DND-41 (cell line): Measurements from ENCODE around the gene TCF4.

Source experiments
- ATAC-seq: fragments of 200-7000 bp; cut with Tn5 transposase; 3 replicates; pipeline ENCODE4 v1.9.1; 2021; ENCODE audit warnings: low read depth; ENCODE audit not compliant: insufficient read depth
- DNase-seq: peaks from one replicate; pipeline ENCODE4 v3.0.0-alpha.2; 2020
- H2AFZ ChIP-seq: 2 replicates; pipeline ENCODE4 v1.6.0; 2012; ENCODE audit warnings: low read depth, low read length
- H3K27ac ChIP-seq: 2 replicates; pipeline ENCODE4 v1.5.1; 2012; ENCODE audit warnings: low read length, inconsistent platforms
- H3K27me3 ChIP-seq: fragments of 200-600 bp; sonication (generic); 2 replicates; pipeline ENCODE4 v1.6.0; 2012; ENCODE audit warnings: low read length, mild to moderate bottlenecking, inconsistent platforms; ENCODE audit not compliant: insufficient read depth, poor library complexity
- H3K36me3 ChIP-seq: 2 replicates; pipeline ENCODE4 v1.5.1; 2012; ENCODE audit warnings: low read length, inconsistent platforms; ENCODE audit not compliant: insufficient read depth
- H3K4me1 ChIP-seq: 2 replicates; pipeline ENCODE4 v1.5.1; 2012; ENCODE audit warnings: mild to moderate bottlenecking, low read length; ENCODE audit not compliant: insufficient read depth
- H3K4me2 ChIP-seq: 2 replicates; pipeline ENCODE4 v1.6.0; 2012; ENCODE audit warnings: mild to moderate bottlenecking, moderate library complexity, low read length, inconsistent platforms; ENCODE audit not compliant: insufficient read depth
- H3K4me3 ChIP-seq, 2 experiments: fragments of 200-600 bp in 1 of 2; shearing (Covaris generic) in 1 of 2; 2 replicates each; pipeline ENCODE4 v1.5.1; 2012 to 2016; ENCODE audit warnings: inconsistent platforms in 2 of 2, low read length in 2 of 2, mild to moderate bottlenecking in 2 of 2, low read depth in 1 of 2, moderate library complexity in 1 of 2
- H3K79me2 ChIP-seq: 2 replicates; pipeline ENCODE4 v1.6.0; 2012; ENCODE audit warnings: low read length, inconsistent platforms; ENCODE audit not compliant: insufficient read depth
- H3K9ac ChIP-seq: 2 replicates; pipeline ENCODE4 v1.6.0; 2012; ENCODE audit warnings: low read depth, mild to moderate bottlenecking, inconsistent platforms, low read length, moderate library complexity
- H3K9me3 ChIP-seq: 2 replicates; pipeline ENCODE4 v1.5.1; 2012; ENCODE audit warnings: low read length, moderate library complexity, mild to moderate bottlenecking, inconsistent platforms; ENCODE audit not compliant: insufficient read depth, severe bottlenecking
- H4K20me1 ChIP-seq: 2 replicates; pipeline ENCODE4 v1.6.0; 2012; ENCODE audit warnings: low read length; ENCODE audit not compliant: insufficient read depth
- EZH2 ChIP-seq: IDR thresholded peaks from 3 replicates; pipeline ENCODE4 v1.6.1; 2012; ENCODE audit warnings: borderline replicate concordance, low read depth, mild to moderate bottlenecking, moderate library complexity, low read length, inconsistent platforms; ENCODE audit not compliant: severe bottlenecking
- TF ChIP-seq, protein P1 (sequence below): IDR thresholded peaks from 2 replicates; pipeline ENCODE4 v1.5.1; 2012; ENCODE audit warnings: borderline replicate concordance, low read length, moderate library complexity, mild to moderate bottlenecking; ENCODE audit not compliant: poor library complexity, severe bottlenecking; ENCODE audit errors: extremely low read depth

TCF4 gene

DNA sequence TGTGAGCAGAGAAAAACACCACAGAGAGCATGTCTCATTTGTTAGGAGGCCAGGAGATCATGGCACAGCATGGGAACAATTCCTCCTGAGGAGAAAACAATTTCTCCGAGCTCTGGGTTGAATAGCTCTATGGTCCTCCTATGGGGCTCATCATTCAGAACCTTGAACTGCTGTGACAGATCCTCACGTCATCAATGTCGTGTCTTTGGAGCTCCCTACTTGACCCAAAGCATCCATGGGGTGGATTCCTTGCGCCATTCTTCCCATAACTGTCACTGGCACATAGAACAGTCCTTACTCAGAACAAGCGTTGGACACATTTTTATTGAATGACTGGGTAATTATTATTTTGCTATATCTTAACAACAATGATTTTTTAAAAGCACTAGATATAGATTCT is 15.8 kb upstream of the TCF4 start:
- no peak for ATAC-seq
- Histone ChIP-seq H3K27ac (no peak overlapping the region), H4K20me1 (no peaks in the 10 kb centered on the region), H3K79me2 (no peaks in the 10 kb centered on the region), H3K4me3 (no peak overlapping the region), H3K4me1 (no peaks in the 10 kb centered on the region), H3K36me3 (no peaks in the 10 kb centered on the region), H3K27me3 (no peaks in the 10 kb centered on the region), H3K9me3 (no peaks in the 10 kb centered on the region), H2AFZ (no peak overlapping the region), H3K9ac (no peak overlapping the region), H3K4me2 (no peak overlapping the region)
- DNase-seq: no peak
- TF ChIP-seq EZH2: no peak
- TF ChIP-seq, protein P1, sequence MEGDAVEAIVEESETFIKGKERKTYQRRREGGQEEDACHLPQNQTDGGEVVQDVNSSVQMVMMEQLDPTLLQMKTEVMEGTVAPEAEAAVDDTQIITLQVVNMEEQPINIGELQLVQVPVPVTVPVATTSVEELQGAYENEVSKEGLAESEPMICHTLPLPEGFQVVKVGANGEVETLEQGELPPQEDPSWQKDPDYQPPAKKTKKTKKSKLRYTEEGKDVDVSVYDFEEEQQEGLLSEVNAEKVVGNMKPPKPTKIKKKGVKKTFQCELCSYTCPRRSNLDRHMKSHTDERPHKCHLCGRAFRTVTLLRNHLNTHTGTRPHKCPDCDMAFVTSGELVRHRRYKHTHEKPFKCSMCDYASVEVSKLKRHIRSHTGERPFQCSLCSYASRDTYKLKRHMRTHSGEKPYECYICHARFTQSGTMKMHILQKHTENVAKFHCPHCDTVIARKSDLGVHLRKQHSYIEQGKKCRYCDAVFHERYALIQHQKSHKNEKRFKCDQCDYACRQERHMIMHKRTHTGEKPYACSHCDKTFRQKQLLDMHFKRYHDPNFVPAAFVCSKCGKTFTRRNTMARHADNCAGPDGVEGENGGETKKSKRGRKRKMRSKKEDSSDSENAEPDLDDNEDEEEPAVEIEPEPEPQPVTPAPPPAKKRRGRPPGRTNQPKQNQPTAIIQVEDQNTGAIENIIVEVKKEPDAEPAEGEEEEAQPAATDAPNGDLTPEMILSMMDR: no peak

DNA sequence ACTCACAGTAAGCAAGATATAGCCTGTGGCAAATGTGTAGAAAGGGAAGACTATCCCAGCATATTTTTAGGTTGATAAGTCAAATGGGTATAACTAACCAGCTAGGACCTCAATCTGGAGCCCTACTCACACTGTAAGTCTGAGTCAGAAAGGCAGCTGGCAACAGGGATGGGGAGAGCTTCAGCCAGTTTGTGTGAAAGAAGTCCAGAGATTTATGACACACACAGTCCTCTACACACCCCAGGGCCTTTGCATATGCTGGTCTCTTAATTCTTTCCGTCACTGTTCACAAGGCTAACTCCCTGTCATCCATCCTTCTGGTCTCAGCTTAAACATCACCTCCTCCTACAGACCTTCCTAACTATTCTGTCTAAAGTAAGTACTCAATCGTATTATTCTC is 5.9 kb upstream of the TCF4 start:
- Histone ChIP-seq H3K4me1 (peaks cover 8% of the 10 kb centered on the region), H3K9ac (no peak overlapping the region), H3K36me3 (no peaks in the 10 kb centered on the region), H3K27me3 (no peaks in the 10 kb centered on the region), H3K27ac (no peak overlapping the region), H3K79me2 (peaks cover 7% of the 10 kb centered on the region), H2AFZ (no peak overlapping the region), H3K4me2 (no peak overlapping the region), H4K20me1 (no peaks in the 10 kb centered on the region), H3K4me3 (no peak overlapping the region), H3K9me3 (no peaks in the 10 kb centered on the region)
- DNase-seq: no peak
- no peak for TF ChIP-seq EZH2
- TF ChIP-seq, protein P1: no peak
- ATAC-seq: no peak

DNA sequence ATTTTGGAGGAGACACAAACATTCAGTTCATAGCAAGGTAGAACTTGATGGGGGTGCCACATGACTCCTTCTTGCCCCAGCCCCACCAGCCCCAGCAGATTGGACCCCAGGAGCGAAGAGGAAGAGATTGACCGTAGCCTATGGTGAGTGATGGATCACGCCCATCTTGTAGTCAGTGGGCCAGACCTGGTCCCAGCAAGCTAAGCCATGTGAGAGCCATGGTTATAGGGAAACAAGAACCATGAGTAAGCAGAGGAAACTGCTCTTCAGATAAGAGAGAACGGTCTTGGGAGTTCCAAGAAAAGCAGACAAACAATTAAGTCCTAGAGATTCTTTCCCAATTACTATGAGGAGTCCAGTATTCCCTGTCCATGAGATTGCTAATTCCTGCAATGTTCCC is 4.6 kb upstream of the TCF4 start:
- Histone ChIP-seq H3K9me3 (no peaks in the 10 kb centered on the region), H3K9ac (no peak overlapping the region), H3K4me1 (peaks cover 8% of the 10 kb centered on the region), H2AFZ (no peak overlapping the region), H3K4me3 (no peak overlapping the region), H3K36me3 (no peaks in the 10 kb centered on the region), H4K20me1 (no peaks in the 10 kb centered on the region), H3K27me3 (no peaks in the 10 kb centered on the region), H3K4me2 (no peak overlapping the region), H3K27ac (no peak overlapping the region), H3K79me2 (peaks cover 15% of the 10 kb centered on the region)
- TF ChIP-seq, protein P1: no peak
- no peak for TF ChIP-seq EZH2
- ATAC-seq (no peak), DNase-seq (no peak)

DNA sequence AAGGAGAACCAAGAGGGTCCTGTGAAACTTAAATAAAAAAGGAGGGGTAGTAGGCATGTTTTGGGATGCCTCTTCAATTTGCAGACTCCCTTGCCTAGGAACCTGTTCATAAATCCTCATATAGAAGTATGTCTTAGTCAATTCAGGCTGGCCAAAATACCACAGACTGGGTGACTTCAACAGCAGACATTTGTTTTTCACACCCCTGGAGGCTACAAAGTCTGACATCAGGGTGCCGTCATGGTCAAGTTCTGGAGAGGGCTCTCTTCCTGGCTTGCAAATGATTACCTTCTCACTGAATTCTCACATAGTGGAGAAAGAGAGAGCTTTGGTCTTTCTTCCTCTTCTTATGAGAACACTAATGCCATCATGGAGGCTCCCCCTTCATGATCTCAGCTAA is 4.1 kb upstream of the TCF4 start:
- H3K9ac ChIP-seq: no peak overlapping the region
- no peak overlapping the region for H3K4me3 ChIP-seq
- no peak for ATAC-seq
- H3K27me3 ChIP-seq: no peaks in the 10 kb centered on the region
- no peaks in the 10 kb centered on the region for H3K36me3 ChIP-seq
- no peak overlapping the region for H3K4me2 ChIP-seq
- no peak for DNase-seq
- no peak overlapping the region for H3K27ac ChIP-seq
- TF ChIP-seq EZH2: no peak
- TF ChIP-seq, protein P1: no peak
- H3K9me3 ChIP-seq: no peaks in the 10 kb centered on the region
- peaks cover 8% of the 10 kb centered on the region for H3K4me1 ChIP-seq
- H3K79me2 ChIP-seq: peaks cover 15% of the 10 kb centered on the region
- no peak overlapping the region for H2AFZ ChIP-seq
- no peaks in the 10 kb centered on the region for H4K20me1 ChIP-seq
